Right forelimb (tissue), 1 donor: ENCODE measurements around the gene IGFBP6.

Experiments
- DNase-seq: peaks from one replicate; pipeline ENCODE4 v3.0.0-alpha.2; 2018

The IGFBP6 gene

DNA sequence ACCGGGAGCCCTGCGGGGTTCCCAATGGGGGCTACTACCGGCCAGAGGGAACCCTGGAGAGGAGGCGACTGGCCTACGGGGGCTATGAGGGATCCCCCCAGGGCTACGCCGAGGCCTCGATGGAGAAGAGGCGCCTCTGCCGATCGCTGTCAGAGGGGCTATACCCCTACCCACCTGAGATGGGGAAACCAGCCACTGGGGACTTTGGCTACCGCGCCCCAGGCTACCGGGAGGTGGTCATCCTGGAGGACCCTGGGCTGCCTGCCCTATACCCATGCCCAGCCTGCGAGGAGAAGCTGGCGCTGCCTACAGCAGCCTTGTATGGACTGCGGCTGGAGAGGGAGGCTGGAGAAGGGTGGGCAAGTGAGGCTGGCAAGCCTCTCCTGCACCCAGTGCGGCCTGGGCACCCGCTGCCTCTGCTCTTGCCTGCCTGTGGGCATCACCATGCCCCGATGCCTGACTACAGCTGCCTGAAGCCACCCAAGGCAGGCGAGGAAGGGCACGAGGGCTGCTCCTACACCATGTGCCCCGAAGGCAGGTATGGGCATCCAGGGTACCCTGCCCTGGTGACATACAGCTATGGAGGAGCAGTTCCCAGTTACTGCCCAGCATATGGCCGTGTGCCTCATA lies 37.9 kb upstream of the IGFBP6 start:
- no peak for DNase-seq

DNA sequence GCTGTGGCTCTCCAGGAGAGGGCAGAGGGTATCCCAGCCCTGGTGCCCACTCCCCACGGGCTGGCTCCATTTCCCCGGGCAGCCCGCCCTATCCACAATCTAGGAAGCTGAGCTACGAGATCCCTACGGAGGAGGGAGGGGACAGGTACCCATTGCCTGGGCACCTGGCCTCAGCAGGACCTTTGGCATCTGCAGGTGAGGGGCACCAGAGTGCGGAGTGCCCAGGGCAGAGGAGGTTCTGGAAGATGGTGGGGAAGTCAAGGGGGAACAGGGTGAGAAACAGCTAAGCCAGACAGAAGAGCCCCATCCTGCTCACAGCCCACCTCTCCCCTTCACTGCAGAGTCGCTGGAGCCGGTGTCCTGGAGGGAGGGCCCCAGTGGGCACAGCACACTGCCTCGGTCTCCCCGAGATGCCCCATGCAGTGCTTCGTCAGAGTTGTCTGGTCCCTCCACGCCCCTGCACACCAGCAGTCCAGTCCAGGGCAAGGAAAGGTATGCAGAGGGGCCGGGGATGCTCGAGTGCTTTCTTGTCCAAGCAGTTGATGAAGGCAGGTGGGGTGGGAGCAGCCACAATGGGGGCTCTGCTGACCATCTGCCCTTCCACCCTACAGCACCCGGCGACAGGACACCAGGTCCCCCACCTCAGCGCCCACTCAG lies 37.3 kb upstream of the IGFBP6 start:
- no peak for DNase-seq

DNA sequence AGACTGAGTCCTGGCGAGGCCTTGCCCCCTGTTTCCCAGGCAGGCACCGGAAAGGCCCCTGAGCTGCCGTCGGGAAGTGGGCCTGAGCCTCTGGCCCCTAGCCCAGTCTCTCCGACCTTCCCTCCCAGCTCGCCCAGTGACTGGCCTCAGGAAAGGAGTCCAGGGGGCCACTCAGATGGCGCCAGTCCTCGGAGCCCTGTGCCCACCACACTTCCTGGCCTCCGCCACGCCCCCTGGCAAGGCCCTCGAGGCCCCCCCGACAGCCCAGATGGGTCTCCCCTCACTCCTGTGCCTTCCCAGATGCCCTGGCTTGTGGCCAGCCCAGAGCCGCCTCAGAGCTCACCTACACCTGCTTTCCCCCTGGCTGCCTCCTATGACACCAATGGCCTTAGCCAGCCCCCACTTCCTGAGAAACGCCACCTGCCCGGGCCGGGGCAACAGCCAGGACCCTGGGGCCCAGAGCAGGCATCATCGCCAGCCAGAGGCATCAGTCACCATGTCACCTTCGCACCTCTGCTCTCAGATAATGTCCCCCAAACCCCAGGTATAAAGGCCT lies 36.7 kb upstream of the IGFBP6 start:
- DNase-seq, result no peak

DNA sequence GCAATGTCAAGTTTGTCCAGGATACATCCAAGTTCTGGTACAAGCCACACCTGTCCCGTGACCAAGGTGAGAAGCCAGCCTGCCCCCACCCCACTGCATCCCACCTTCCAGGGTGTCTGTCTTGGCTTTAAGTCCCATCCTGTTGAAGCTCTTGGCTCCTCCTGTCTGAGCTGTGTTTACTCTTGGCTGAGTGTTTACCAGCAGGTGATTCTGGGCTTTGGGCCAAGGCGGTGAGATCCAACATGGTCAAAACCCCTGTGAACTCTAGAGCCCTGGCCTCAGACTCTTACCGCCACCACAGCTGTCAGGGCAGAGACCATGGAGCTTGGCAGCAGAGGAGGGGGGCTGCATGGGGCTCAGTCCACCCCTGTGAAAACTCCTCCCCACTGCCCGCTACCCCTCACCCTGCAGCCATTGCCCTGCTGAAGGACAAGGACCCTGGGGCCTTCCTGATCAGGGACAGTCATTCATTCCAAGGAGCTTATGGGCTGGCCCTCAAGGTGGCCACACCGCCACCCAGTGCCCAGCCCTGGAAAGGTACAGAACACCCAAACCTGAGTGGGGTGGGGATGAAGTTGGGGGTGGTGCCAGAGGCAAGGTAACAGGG lies 36.0 kb upstream of the IGFBP6 start:
- DNase-seq, result peak; percentile 48

DNA sequence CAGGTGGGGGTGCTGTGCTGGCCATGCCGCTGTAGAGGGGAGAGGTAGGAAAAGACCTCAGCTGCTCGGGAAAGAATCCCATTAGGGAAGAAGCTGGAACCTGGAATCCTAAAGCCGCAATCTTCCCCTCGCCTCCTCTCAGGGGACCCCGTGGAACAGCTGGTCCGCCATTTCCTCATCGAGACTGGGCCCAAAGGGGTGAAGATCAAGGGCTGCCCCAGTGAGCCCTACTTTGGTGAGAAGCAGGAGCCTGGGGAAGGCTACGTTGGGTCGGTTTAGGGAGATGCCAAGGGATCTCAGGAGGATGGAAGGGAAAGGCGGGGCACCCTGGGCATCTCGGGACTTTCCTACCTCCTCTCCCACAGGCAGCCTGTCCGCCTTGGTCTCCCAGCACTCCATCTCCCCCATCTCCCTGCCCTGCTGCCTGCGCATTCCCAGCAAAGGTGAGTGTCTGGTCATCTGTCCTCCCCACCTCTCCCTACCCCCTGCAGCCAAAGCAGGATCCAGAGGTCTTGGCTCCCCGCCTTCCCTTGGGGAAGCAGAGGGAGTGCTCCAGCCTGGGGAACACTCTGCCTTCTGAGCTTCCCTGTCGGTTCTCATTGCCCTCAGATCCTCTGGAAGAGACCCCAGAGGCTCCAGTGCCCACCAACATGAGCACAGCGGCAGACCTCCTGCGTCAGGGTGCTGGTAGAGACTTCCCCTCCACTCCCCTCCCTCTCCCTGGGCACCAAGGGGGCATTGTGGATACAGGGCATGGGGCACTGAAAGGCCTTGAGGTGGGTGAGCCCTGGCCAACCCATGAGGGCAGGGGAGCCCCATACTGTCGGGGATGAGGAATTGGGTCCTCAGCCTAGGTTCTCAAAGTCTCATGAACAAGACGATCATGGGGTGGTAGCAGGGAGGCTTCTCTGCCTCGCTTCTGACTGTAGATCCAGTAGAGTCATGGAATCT lies 35.2 kb upstream of the IGFBP6 start:
- DNase-seq, result no peak

DNA sequence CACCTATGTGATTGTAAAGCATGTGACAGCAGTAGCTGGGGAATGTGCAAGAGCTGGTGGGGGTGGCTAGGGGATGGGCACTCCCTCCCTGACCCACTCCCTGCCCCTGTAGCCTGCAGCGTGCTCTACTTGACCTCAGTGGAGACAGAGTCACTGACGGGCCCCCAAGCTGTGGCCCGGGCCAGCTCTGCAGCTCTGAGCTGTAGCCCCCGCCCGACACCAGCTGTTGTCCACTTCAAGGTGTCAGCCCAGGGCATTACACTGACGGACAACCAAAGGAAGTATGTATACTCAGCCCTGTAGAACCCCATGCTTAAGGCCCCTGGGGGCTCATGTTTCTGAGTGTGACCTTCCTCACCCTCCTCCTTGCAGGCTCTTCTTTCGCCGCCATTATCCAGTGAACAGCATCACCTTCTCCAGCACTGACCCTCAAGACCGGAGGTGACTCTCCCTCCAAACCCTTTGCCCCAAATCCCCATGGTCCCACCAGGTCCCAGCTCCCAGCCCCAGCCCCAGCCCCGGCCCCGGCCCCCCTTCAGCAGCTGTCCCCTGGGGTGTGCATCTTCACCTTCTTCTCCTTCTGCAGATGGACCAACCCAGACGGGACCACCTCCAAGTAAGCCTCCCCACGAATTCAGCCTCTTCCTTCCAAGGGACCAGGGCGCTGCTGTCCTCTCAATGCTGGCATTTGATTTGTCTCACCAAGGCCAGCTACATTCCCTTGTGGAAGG lies 34.3 kb upstream of the IGFBP6 start:
- DNase-seq, result peak; percentile 49

DNA sequence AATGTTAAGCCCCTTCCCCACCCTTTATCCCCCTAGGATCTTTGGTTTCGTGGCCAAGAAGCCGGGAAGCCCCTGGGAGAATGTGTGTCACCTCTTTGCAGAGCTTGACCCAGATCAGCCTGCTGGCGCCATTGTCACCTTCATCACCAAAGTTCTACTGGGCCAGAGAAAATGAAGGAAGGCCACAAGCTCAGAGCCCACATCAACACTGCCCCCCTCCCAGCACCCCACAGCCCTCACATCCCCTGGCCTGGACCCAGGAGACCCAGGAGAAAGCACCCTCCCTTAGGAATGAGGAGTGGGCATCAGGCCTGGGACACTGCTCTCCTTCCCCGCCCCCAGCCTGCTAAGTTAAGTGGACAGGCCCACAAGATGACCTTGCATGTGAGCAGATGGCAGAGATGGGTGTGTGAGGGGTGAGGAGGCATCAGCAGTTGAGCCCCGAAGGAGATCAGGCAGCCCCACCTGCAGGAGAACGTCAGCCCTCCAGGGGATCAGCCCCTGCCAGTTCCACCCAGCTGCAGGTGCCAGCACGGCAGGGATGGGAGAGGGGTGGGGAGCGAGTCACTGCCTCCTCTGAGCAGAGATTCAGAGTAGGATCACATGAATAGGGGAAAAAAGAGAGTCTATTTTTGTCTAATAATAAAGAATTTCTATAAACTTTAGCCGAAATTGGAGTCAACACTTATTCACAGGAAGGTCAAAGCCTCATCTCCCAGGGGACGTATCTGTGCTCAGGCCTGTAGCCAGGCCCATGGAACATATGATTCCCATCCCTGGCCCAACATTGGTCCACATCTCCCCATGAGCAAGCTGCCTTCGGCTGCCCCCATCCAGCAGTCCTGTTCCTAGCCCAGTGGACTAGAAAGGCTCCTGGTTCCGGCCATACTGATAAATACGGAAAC lies 33.5 kb upstream of the IGFBP6 start:
- peak; percentile 65 for DNase-seq

DNA sequence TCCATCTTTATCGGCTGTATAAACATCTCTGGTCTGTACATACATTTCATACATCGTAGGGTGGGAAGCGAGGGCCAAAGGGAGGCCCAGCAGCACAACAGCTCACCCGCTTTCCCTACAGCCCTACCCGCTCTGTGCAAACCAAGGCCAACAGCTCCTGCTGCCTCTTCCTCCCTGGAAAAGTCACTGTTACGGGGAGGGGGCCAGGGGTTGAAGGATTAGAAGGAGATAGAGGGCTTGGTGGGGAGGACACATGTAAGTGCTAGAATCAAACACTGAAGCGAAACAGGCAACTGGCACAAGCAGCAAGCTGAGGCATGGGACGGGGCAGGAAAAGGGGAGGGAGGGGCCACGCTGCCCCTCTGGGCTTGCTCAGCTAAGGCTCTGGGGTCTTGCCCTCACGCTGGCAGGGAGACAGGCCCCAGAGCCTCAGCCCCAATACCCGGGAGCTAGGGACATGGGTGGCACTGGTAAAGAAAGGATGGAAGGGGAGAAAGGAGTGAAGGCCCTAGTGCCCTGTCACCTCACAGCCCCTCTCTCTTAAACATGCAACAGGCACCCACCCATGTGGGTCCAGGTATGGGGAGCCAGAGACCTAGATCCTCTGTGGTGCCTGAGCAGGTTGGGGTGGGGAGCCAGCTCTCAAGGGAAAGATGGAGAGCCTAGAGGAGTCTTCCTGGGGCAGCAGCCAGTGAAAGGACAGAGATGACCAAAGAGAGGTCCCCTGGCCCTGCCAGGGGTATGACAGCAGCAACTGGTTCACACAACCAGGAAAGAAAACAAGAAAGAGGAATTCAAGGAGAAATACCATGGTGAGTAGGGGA lies 32.6 kb upstream of the IGFBP6 start:
- DNase-seq, result peak; percentile 53

DNA sequence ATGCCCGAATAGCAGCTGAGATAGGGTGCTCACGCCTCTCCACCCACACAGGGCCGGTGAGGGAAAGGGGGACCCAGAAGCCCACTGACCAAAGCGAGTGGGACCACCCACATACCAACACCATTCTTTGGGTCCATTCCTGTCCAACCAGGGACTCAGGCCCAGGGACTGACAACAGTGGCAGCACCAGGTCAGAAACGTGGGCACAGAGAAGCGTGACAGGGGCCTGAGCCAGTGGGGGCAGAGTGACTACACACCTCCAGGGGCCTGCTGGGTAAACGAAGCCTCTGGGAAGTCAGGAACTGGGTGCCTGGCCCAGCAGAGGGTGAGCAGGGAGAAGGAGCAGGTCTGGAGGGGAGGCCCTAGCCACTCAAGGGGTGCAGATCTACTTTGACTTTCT lies 32.0 kb upstream of the IGFBP6 start:
- DNase-seq, result peak; percentile 50

DNA sequence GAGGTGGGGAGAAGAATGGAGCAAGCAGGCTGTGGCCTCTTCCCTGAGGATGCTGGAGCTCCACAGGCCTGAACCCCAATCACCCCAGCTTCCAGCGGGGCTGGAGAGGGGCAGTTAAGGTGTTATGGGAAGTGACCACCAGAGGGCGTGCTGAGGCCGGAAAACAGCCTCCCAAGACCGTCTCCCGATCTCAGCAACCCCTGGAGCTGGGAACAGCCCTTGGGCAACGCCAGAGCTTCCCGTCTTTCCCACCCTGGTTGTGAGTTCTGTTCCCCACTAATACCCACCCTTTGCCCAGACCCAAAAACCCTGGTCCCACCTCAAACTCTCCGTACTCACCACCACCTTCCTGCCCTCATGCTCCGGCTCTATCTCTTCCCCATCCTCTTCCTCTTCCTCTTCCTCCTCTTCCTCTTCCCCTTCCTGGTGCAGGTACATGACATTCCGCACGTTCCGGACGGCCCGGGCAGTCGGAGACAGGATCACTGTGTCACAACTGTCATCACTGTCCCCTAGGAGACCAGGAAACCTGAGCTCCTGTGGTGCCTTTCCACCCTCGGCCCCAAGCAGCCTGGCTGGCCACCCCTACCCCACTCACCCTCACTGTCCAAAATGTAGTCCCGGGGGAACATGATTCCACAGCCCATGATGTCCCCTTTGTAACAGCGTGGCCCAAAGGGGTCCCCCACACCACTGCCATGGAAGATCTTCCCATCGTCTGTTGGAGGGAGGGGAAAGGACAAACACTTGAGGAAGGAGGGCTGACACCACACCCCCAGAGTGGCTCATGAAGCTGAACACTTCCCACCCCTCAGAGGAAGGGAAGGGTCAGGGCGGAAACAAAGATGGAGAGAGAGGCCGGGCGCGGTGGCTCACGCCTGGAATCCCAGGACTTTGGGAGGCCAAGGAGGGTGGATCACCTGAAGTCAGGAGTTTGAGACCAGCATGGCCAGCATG lies 31.2 kb upstream of the IGFBP6 start:
- DNase-seq, result peak; percentile 87

DNA sequence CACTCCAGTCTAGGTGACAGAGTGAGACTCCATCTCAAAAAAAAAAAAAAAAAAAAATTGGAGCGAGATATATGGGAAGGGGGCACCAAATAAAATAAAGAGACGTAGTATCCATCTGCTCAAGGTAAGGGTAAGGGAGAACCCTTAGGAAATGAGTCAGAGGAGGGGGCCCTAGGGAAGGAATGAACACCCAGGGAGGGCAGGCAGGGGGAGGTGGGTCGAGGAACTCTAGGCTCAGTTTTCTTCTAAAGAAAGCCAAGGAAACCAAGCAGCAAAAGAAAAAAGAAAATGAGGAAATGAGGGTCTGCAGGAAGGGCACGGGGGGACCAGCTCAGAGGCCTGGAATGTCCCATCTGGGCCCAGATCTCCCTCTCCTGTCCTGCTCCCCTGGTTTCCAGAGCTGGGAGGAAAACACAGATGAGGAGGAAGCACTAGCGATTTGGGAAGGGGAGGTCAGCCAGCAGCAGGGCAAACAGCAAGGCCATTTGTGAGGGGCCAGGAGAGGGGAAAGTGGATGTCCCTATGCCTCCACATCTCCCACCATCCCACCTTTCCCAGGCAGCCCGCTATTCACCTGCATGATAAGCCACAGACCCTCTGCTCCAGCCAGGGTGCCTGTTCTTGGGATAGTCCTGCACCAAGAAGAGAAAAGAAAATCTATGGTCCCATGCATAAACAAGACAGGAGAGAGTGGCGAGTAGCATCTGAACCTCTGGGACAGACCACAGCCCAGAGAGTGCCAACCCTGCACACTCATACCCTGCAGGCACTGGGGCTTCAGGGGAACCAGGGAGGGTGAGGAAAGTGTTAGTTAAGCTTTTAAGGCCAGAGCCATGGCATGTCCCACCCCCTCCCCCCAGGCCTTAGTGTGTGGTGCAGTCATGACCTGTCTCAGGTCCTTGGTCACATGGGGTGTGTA lies 30.1 kb upstream of the IGFBP6 start:
- no peak for DNase-seq

DNA sequence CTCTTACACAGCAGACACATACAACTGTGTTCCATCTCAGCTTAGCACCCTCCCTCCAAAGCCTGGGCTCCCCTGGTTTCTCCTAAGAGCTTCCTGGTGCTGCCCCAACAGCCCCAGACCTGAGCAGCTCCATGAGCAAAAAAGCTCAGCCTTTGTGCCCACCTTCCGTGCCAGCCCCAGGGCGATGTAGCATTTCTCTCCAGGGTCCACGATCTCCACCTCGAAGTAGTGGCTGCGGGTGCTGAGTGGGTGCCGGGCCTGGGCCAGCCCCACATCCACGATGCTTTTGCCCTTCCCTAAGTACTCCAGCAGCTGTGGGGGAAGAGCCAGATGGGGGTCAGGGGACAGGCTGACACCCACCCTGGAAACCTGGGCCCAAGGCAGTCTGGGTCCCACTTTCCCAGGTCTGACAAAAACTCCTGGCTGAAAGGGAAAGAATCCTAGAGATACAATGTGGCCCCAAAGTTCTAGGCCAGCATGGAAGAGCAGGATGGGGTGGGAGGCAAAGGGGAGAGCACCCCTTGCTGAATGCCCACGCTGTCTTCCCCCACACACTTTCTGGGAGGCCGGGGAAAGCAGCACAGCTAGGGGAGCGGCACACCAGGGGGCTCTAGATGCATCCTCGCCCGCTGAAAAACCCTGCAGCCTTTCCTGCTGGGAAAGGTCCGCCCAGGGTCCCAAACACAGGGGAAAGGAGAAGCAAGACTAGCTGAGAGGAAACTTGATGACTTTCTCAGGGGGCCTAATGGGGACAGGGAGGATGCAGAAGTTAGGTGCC lies 29.3 kb upstream of the IGFBP6 start:
- no peak for DNase-seq

DNA sequence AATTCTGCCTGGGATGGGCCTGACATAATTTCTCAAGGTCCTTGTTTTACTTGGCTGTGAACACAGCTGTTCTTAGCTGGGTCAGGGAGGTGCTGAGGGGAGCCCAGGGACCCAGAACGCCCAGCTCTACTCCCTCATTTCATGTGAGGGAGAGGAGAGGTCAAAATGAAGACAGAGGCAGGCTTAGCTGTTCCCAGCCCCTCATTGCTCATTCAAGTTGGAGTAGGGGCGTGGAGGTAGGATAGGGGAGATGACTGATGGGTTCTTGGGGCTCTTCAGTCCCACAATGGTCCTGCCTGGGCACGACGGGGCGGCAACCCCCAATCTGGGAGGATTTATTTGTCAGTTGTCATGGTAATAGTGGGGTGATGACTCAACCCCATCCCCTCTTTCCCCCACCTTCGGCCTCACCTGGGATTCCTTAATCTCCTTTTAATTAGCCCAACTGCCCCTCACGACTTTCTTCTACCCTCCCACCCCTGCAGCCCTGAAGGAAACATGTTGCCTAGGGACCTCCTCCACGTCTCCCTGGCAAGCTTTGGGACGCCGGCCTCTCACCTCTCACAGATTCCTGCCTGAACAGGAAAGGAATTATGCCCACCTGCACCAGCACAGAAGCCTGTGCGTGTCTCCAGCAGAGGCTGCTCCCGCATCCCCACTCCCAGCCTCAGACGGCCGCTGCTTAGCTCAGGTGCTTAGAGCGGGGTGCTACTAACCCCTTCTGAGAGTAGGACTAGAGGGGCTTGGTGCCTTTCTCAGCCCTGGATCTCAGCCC lies 28.5 kb upstream of the IGFBP6 start:
- no peak for DNase-seq

DNA sequence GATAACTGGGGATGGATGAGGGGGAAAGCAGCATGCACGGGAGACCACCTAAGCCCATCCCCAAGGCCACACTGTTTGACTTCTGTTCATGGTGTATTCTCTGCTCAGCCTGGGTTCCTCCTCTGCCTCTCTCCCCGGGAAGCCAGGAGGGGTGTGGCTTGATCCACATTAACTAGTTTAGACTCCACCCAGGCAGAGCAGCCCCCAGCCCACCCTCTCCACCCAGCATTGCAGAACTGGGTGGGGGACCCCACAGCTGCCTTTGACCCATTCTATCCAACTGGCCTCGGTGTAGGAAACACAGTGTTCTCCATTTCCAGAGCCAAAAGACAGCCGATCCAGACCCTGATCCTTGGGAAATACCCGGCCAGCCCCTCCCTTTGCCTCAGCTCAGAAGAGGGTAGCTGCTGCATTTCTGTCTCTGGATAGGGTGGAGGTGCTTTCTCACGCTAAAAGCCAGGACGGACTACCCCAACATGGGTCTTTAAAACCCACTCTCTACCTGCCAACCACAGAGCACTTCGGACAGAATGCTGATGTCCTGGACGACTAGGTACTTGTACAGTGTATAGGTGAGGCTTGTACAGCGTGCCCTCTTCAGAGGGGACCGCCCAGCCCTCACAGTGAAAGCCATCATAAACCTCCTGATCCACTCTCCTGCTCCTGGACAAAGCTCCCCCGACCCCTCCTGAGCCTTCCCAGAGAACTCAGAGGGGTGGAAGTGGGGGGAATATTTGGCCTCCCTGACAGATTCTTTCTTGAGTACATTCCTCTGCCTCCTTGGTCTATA lies 27.7 kb upstream of the IGFBP6 start:
- peak; percentile 70 for DNase-seq

DNA sequence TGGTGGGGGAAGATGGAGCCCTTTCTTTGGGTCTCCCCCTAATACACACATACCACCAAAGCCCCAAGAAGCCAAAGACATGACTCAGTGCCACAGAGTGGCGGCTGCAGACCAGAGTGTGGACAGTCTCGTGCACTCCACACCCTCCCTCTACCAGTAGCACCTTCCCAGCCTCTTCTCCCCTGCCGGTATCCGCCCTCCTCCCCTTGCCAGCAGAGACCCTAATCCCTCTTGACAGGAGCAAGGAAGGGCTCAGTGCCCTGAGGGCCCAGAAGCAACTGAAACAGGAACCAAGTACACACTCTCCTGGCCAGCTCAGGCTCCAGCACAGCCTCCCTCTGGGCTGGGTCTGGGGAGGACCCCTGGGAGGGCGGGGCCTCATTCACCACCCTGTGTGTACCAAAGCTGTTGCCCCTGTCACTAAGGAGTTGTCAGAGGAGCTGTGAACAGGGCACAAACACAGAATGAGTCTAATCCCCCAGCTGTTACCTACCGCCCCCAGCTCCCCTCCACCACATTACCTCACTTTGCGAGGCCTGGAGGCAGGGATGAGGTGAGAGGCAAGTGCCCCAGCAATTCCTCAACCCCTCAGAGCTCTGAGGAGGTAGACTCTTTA lies 26.5 kb upstream of the IGFBP6 start:
- DNase-seq, result peak; percentile 54
